H1 (cell line): ENCODE data around the gene BACE2. TPM values are rescaled to one million over a fixed set of nuclear protein-coding genes. Genes with fewer than 3 reads are reported as not detected.

Experiments used
- CTCF ChIA-PET: fragments of 300-600 bp; sonication (Branson Sonifier 250); formaldehyde crosslinking; loops from one replicate; lab custom pipeline; 2021; ENCODE audit not compliant: partially characterized antibody; lab: Charles Lee
- POLR2A ChIA-PET: fragments of 300-600 bp; sonication (Branson Sonifier 250); formaldehyde crosslinking; loops from one replicate; lab custom pipeline; 2021; ENCODE audit warnings: inconsistent platforms; ENCODE audit not compliant: partially characterized antibody; lab: Charles Lee
- DNase-seq, 2 experiments: peaks; one replicate each; pipeline versions ENCODE4 v3.0.0 to v3.0.0-alpha.2; 2010 to 2022; ENCODE audit warnings: low spot score in 2 of 2, low read depth in 1 of 2, mixed read lengths in 1 of 2
- FAIRE-seq: peaks from 2 replicates; lab custom pipeline; 2011; peaks lifted over from hg19 to GRCh38; lab: Jason Lieb, UNC
- H2AFZ ChIP-seq: 2 replicates; pipeline ENCODE4 v1.8.1; 2012; ENCODE audit warnings: low read length, inconsistent platforms
- H2AK5ac ChIP-seq: 2 replicates; pipeline ENCODE4 v1.6.1; 2013; ENCODE audit warnings: low read depth, low read length
- H2BK120ac ChIP-seq: replicated peaks from 2 replicates; pipeline ENCODE3; 2013; ENCODE audit warnings: low read depth, low read length, inconsistent platforms
- H2BK12ac ChIP-seq: 2 replicates; pipeline ENCODE4 v1.6.1; 2013; ENCODE audit warnings: low read depth, low read length
- H2BK15ac ChIP-seq: 2 replicates; pipeline ENCODE4 v1.6.1; 2013; ENCODE audit warnings: low read length
- H2BK20ac ChIP-seq: 2 replicates; pipeline ENCODE4 v1.6.1; 2013; ENCODE audit warnings: low read length
- H2BK5ac ChIP-seq: 2 replicates; pipeline ENCODE4 v1.6.1; 2013; ENCODE audit warnings: low read depth, low read length
- H3K14ac ChIP-seq: 2 replicates; pipeline ENCODE4 v1.6.1; 2013; ENCODE audit warnings: inconsistent platforms; ENCODE audit not compliant: insufficient read length
- H3K18ac ChIP-seq: 2 replicates; pipeline ENCODE4 v1.6.1; 2013; ENCODE audit warnings: low read length; ENCODE audit errors: extremely low read depth
- H3K23ac ChIP-seq: 2 replicates; pipeline ENCODE4 v1.6.1; 2013; ENCODE audit warnings: inconsistent platforms; ENCODE audit not compliant: insufficient read length
- H3K23me2 ChIP-seq: 2 replicates; pipeline ENCODE4 v1.6.1; 2013; ENCODE audit warnings: low read depth, low read length
- H3K27ac ChIP-seq: 2 replicates; pipeline ENCODE4 v1.6.1; 2011; ENCODE audit warnings: low read depth, low read length, inconsistent platforms
- H3K27me3 ChIP-seq, 4 experiments: replicated peaks in 1 of 4; 1 replicate in 1 of 4; 2 replicates in 3 of 4; pipeline versions ENCODE4 v1.6.1 to v1.8.1; 2011 to 2013; ENCODE audit warnings: low read length in 3 of 4, mild to moderate bottlenecking in 3 of 4, inconsistent platforms in 2 of 4, mixed read lengths in 2 of 4, moderate library complexity in 1 of 4; ENCODE audit not compliant: control insufficient read depth in 3 of 4, insufficient read depth in 3 of 4; ENCODE audit errors: extremely low read depth in 1 of 4
- H3K36me3 ChIP-seq, 4 experiments: 2 replicates each; pipeline versions ENCODE4 v1.6.1 to v1.8.1; 2011 to 2013; ENCODE audit warnings: mild to moderate bottlenecking in 4 of 4, low read length in 3 of 4, moderate library complexity in 2 of 4, control low read depth in 1 of 4, inconsistent platforms in 1 of 4; ENCODE audit not compliant: insufficient read depth in 4 of 4, control insufficient read depth in 2 of 4
- H3K4ac ChIP-seq: replicated peaks from 2 replicates; pipeline ENCODE3; 2013; ENCODE audit warnings: low read length, low read depth, mixed read lengths, inconsistent platforms; ENCODE audit not compliant: insufficient read length
- H3K4me1 ChIP-seq, 4 experiments: replicated peaks in 1 of 4; 1 replicate in 1 of 4; 2 replicates in 3 of 4; pipeline versions ENCODE4 v1.6.1 to v1.8.1; 2011 to 2013; ENCODE audit warnings: low read length in 3 of 4, inconsistent platforms in 2 of 4, mixed read lengths in 1 of 4; ENCODE audit not compliant: insufficient read depth in 4 of 4, control insufficient read depth in 3 of 4
- H3K4me2 ChIP-seq, 2 experiments: 2 replicates each; pipeline versions ENCODE4 v1.6.1 to v1.8.1; 2011 to 2013; ENCODE audit warnings: low read depth in 2 of 2, low read length in 2 of 2, control low read depth in 1 of 2, inconsistent platforms in 1 of 2, mild to moderate bottlenecking in 1 of 2; ENCODE audit not compliant: insufficient read depth in 1 of 2
- H3K4me3 ChIP-seq, 4 experiments: fragments of 200-600, 300-600 bp in 1 of 4; sonication (generic), shearing (Covaris generic), sonication (Bioruptor Twin) in 1 of 4; 2 replicates each; pipeline versions ENCODE4 v1.5.1 to v1.8.1; 2011 to 2016; ENCODE audit warnings: low read length in 4 of 4, low read depth in 3 of 4, control low read depth in 2 of 4, inconsistent platforms in 2 of 4, mild to moderate bottlenecking in 2 of 4, mixed read lengths in 1 of 4, moderate library complexity in 1 of 4; ENCODE audit not compliant: insufficient read depth in 2 of 4; ENCODE audit errors: extremely low read depth in 1 of 4
- H3K56ac ChIP-seq: replicated peaks from 2 replicates; pipeline ENCODE3; 2013; ENCODE audit warnings: low read depth, mild to moderate bottlenecking, mixed read lengths, low read length, inconsistent platforms; ENCODE audit not compliant: insufficient read length
- H3K79me1 ChIP-seq: 2 replicates; pipeline ENCODE4 v1.6.1; 2013; ENCODE audit warnings: low read depth, low read length, control low read depth
- H3K79me2 ChIP-seq, 2 experiments: 2 replicates each; pipeline versions ENCODE4 v1.6.1 to v1.8.1; 2012 to 2013; ENCODE audit warnings: low read length in 2 of 2, mild to moderate bottlenecking in 2 of 2, inconsistent platforms in 1 of 2; ENCODE audit not compliant: insufficient read depth in 2 of 2, control insufficient read depth in 1 of 2
- H3K9ac ChIP-seq, 4 experiments: replicated peaks in 1 of 4; 1 replicate in 1 of 4; 2 replicates in 3 of 4; pipeline versions ENCODE4 v1.6.1 to v1.8.1; 2011 to 2013; ENCODE audit warnings: low read depth in 3 of 4, low read length in 3 of 4, control low read depth in 2 of 4, mild to moderate bottlenecking in 2 of 4, moderate library complexity in 2 of 4, inconsistent platforms in 1 of 4; ENCODE audit errors: extremely low read depth in 1 of 4
- H3K9me3 ChIP-seq, 2 experiments: 2 replicates each; pipeline versions ENCODE4 v1.6.1 to v1.8.1; 2012 to 2013; ENCODE audit warnings: mild to moderate bottlenecking in 2 of 2, moderate library complexity in 2 of 2, control low read depth in 1 of 2, inconsistent platforms in 1 of 2, low read depth in 1 of 2, low read length in 1 of 2, mixed read lengths in 1 of 2; ENCODE audit not compliant: insufficient read depth in 2 of 2
- H4K20me1 ChIP-seq, 2 experiments: replicated peaks in 1 of 2; 2 replicates each; pipeline versions ENCODE3 to v1.8.1; 2011 to 2013; ENCODE audit warnings: inconsistent platforms in 2 of 2, low read length in 2 of 2, mild to moderate bottlenecking in 1 of 2; ENCODE audit not compliant: insufficient read depth in 2 of 2, control insufficient read depth in 1 of 2
- H4K5ac ChIP-seq: 2 replicates; pipeline ENCODE4 v1.6.1; 2013; ENCODE audit warnings: low read length, low read depth, mixed read lengths, inconsistent platforms; ENCODE audit not compliant: insufficient read length
- H4K8ac ChIP-seq: 2 replicates; pipeline ENCODE4 v1.8.0; 2013; ENCODE audit warnings: mild to moderate bottlenecking, moderate library complexity, low read length, inconsistent platforms; ENCODE audit not compliant: insufficient read depth; ENCODE audit errors: extremely low read depth
- H4K91ac ChIP-seq: replicated peaks from 2 replicates; pipeline ENCODE3; 2013; ENCODE audit warnings: low read length, mixed read lengths, inconsistent platforms; ENCODE audit not compliant: insufficient read length
- CBX8 ChIP-seq: fragments of 300-800, 300-1000 bp; sonication (generic); IDR thresholded peaks from 2 replicates; pipeline ENCODE4 v1.7.1; 2016; ENCODE audit warnings: low read depth, low read length, borderline replicate concordance
- CEBPB ChIP-seq: IDR thresholded peaks from 2 replicates; pipeline ENCODE4 v1.6.1; 2012; ENCODE audit warnings: low read depth, low read length
- CTBP2 ChIP-seq: IDR thresholded peaks from 2 replicates; pipeline ENCODE4 v1.7.0; 2011; ENCODE audit warnings: borderline replicate concordance, mild to moderate bottlenecking, moderate library complexity, mixed read lengths, low read length; ENCODE audit not compliant: insufficient read depth, insufficient read length
- KDM5A ChIP-seq: fragments of 200-600 bp; IDR thresholded peaks from 2 replicates; pipeline ENCODE4 v1.7.1; 2012; ENCODE audit warnings: mild to moderate bottlenecking, low read length, inconsistent platforms, mixed read lengths
- NRF1 ChIP-seq: IDR thresholded peaks from 2 replicates; pipeline ENCODE4 v1.6.1; 2011; ENCODE audit warnings: mild to moderate bottlenecking, low read depth, low read length, improper control_type of control experiment
- PHF8 ChIP-seq: fragments of 200-600 bp; sonication (generic); conservative IDR thresholded peaks from 2 replicates; pipeline ENCODE4 v1.7.1; 2012; ENCODE audit warnings: low read depth, mild to moderate bottlenecking, inconsistent platforms, low read length, moderate library complexity
- POLR2AphosphoS5 ChIP-seq: IDR thresholded peaks from 2 replicates; pipeline ENCODE4 v1.6.1; 2011; ENCODE audit warnings: low read depth, low read length
- POU5F1 ChIP-seq: IDR thresholded peaks from 2 replicates; pipeline ENCODE4 v1.6.1; 2011; ENCODE audit warnings: low read depth, mild to moderate bottlenecking, low read length, moderate library complexity
- SP2 ChIP-seq: IDR thresholded peaks from 2 replicates; pipeline ENCODE4 v1.6.1; 2012; ENCODE audit warnings: mild to moderate bottlenecking, low read length, inconsistent platforms
- SRF ChIP-seq: IDR thresholded peaks from 2 replicates; pipeline ENCODE4 v1.6.1; 2011; ENCODE audit warnings: mild to moderate bottlenecking, low read depth, low read length, moderate library complexity
- SUZ12 ChIP-seq: fragments of 200-600 bp; sonication (generic); IDR thresholded peaks from 2 replicates; pipeline ENCODE4 v1.6.1; 2012; ENCODE audit warnings: mild to moderate bottlenecking, inconsistent platforms, low read length, moderate library complexity, mixed read lengths
- YY1 ChIP-seq: IDR thresholded peaks from 2 replicates; pipeline ENCODE4 v1.6.1; 2011; ENCODE audit warnings: low read depth, mild to moderate bottlenecking, low read length
- WGBS, 2 experiments: shearing (Covaris generic) in 1 of 2; methylation state at CpG; one replicate each; pipeline versions ENCODE4 v1.1.6 to v1.1.7; 2013 to 2015; ENCODE audit warnings: low lambda C conversion rate in 2 of 2, mixed read lengths in 2 of 2, inconsistent platforms in 1 of 2, low coverage in 1 of 2, missing lambda C conversion rate in 1 of 2; ENCODE audit not compliant: insufficient replicate concordance in 2 of 2, insufficient coverage in 1 of 2, insufficient read length in 1 of 2; ENCODE audit errors: extremely low coverage in 1 of 2, missing lambda C conversion rate in 1 of 2; 5-methylcytosine and 5-hydroxymethylcytosine counted together
- polyA plus RNA-seq, 7 experiments: library from polyadenylated mRNA; depleted of rRNA in 3 of 7; stranded (reverse) in 5 of 7; unstranded in 2 of 7; fragments of >200 nt in 5 of 7; fragments of 200-250 nt in 2 of 7; gene quantifications; 1 replicate in 5 of 7; 2 replicates in 1 of 7; 4 replicates in 1 of 7; pipeline versions ENCODE4 v1.2.1 to v1.2.3, GENCODE V29; 2011 to 2013; ENCODE audit warnings: missing spikeins in 2 of 7, mixed read lengths in 2 of 7
- total RNA-seq: library from RNA; stranded (reverse); fragmentation: NEBNext Ultra II Directional; extraction: Animal tissue kit (Norgen Biotek cat#: 25700); gene quantifications from 2 replicates; pipeline ENCODE4 v1.2.1, GENCODE V29; 2021
- TF ChIP-seq, protein P1 (sequence below): IDR thresholded peaks from 2 replicates; pipeline ENCODE4 v1.6.1; 2012; ENCODE audit warnings: inconsistent platforms
- TF ChIP-seq, protein P2 (sequence below): IDR thresholded peaks from 2 replicates; pipeline ENCODE4 v1.6.1; 2012; ENCODE audit warnings: inconsistent platforms

BACE2 gene
- total and polyA plus RNA-seq, 2 of the 8 experiments (the other 6 are each of a cell fraction or from before 2014, with no cell fraction given), result 8.1 to 10.9 TPM

DNA sequence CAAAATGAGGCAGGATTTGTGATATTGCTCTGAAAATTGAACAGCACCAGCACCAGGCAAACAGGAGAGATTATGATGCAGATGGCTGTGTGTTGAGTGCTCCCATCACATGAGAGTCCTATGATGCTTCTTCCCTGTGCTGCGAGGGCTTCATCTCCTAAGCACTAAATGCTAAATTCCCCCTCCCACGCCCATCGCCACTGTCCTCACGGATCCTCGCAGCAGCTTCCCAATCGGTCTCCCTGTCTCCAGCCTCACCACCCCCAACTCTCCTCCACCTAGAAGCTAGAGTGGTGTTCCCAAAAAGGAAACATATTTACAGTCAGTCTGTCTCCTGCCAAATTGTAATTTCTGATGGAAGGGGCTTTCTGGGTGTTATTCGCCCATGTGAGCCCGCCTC lies 4.9 kb upstream of the BACE2 start:
- no peak overlapping the region for H2BK12ac ChIP-seq
- no peak for FAIRE-seq
- TF ChIP-seq SRF (no peak), KDM5A (no peak), CTBP2 (no peak), POU5F1 (no peak), YY1 (no peak), NRF1 (no peak), SUZ12 (no peak), POLR2AphosphoS5 (no peak), SP2 (no peak), CBX8 (no peak), PHF8 (no peak), CEBPB (no peak)
- TF ChIP-seq, protein P1, sequence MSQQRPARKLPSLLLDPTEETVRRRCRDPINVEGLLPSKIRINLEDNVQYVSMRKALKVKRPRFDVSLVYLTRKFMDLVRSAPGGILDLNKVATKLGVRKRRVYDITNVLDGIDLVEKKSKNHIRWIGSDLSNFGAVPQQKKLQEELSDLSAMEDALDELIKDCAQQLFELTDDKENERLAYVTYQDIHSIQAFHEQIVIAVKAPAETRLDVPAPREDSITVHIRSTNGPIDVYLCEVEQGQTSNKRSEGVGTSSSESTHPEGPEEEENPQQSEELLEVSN, result no peak
- TF ChIP-seq, protein P2, sequence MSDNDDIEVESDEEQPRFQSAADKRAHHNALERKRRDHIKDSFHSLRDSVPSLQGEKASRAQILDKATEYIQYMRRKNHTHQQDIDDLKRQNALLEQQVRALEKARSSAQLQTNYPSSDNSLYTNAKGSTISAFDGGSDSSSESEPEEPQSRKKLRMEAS, result no peak

More for the DNA sequence above, 4.9 kb upstream of the BACE2 start:
- Histone ChIP-seq H3K4ac (no peak overlapping the region), H2BK15ac (no peak overlapping the region), H3K27ac (no peak overlapping the region), H3K4me3 (no peak overlapping the region), H4K8ac (no peak overlapping the region), H3K9me3 (peaks cover 2 to 5% of the 10 kb centered on the region in 2 experiments; a peak in 2 of 4 replicates), H2AFZ (no peak overlapping the region), H3K23ac (no peak overlapping the region), H4K5ac (no peak overlapping the region), H3K56ac (no peak overlapping the region), H3K36me3 (no peaks in the 10 kb centered on the region), H3K9ac (no peak overlapping the region), H2BK120ac (no peak overlapping the region), H3K18ac (no peak overlapping the region), H2BK5ac (no peak overlapping the region), H3K79me2 (no peaks in the 10 kb centered on the region), H3K27me3 (peaks cover 0 to 12% (median 10%) of the 10 kb centered on the region in 4 experiments; a peak in 6 of 7 replicates), H4K20me1 (no peaks in the 10 kb centered on the region), H3K23me2 (peaks cover 5% of the 10 kb centered on the region; the same call in 1 of the 2 replicates), H2BK20ac (no peak overlapping the region), H4K91ac (no peak overlapping the region), H3K4me2 (no peak overlapping the region), H3K14ac (no peak overlapping the region), H3K4me1 (peaks cover 0 to 4% (median 1%) of the 10 kb centered on the region in 4 experiments; a peak in 2 of 7 replicates), H2AK5ac (no peak overlapping the region), H3K79me1 (no peaks in the 10 kb centered on the region)
- ChIA-PET CTCF (interaction anchor here (0.7 kb wide), 1 partner anchor 31 kb away, joined by 3 read pairs; no protein-coding TSS in a partner anchor), POLR2A (no interaction called here)
- DNase-seq, result no peak
- WGBS, 2 experiments, result 92% methylated on average over 8 of the region's 8 CpGs; no CpG with 5 or more reads in 1 of the 2 experiments
